Liver (tissue), 3 donors: Measurements from ENCODE around the gene HAAO.
A peak's percentile ranks its signal among the peaks of the same experiment; 100 is the strongest.

Experiments used
- FOXA2 ChIP-seq: IDR thresholded peaks from 2 replicates; pipeline ENCODE4 v1.6.1; 2016; ENCODE audit warnings: antibody characterized with exemption
- GABPA ChIP-seq, 2 donors: IDR thresholded peaks in 1 of 2; conservative IDR thresholded peaks in 1 of 2; 2 replicates each; pipeline ENCODE4 v1.6.1; 2016; ENCODE audit warnings: antibody characterized with exemption in 2 of 2, mild to moderate bottlenecking in 1 of 2, moderate library complexity in 1 of 2
- RAD21 ChIP-seq, 2 donors: IDR thresholded peaks; 2 replicates each; pipeline ENCODE4 v1.6.1; 2016; ENCODE audit warnings: antibody characterized with exemption in 2 of 2, mild to moderate bottlenecking in 2 of 2
- RXRA ChIP-seq, 2 donors: IDR thresholded peaks; 2 replicates each; pipeline ENCODE4 v1.6.1; 2017 to 2018; ENCODE audit warnings: antibody characterized with exemption in 2 of 2, mild to moderate bottlenecking in 1 of 2
- SP1 ChIP-seq: IDR thresholded peaks from 2 replicates; pipeline ENCODE4 v1.6.1; 2018; ENCODE audit warnings: antibody characterized with exemption, mild to moderate bottlenecking
- YY1 ChIP-seq: IDR thresholded peaks from 2 replicates; pipeline ENCODE4 v1.6.1; 2016; ENCODE audit warnings: antibody characterized with exemption, mild to moderate bottlenecking
- TF ChIP-seq, protein P1 (sequence below): fragments of 150-350 bp; IDR thresholded peaks from 2 replicates; pipeline ENCODE4 v1.5.1; 2017; ENCODE audit warnings: improper control_type of control experiment, low read depth, low read length; ENCODE audit not compliant: missing input control
- donor health status: healthy.
- donor health status: healthy.

DNA sequence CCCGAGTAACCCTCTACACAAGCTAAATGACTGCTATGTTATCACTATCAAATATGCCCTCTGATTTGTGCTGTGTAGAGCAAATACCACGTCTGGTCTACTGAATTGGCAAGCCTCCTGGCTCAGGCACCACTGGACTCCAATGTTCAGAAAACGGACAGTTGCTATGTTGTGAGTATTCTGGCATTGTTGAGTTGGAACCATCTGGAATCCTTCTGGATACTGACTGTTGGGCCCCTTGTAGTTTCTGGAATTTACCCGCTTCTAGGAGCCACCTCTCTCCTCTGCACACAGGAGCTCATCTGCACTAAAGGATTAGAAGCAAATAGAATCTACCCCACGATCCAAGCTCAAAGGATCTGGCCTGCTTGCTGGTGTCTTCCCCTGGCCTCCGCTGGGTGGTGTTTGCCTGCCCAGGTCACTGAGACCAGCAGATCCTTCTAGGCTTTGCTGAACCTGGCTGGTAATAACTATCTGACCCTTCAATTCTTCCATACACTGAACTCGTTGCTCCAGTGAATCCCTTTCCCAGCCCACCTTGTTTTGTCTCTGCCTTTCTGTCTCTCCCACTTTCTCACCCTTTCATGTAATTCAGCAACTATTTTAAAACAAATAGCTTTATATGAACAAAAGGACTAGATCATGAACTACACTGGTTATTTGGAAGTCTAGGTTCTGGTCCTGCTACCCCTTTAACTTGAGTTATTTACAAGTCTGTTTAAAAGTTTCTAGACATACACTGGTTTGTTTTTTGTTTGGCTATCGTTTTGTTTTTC is 2.1 kb upstream of the HAAO start:
- peak; percentile 70 for TF ChIP-seq YY1
- TF ChIP-seq, protein P1, sequence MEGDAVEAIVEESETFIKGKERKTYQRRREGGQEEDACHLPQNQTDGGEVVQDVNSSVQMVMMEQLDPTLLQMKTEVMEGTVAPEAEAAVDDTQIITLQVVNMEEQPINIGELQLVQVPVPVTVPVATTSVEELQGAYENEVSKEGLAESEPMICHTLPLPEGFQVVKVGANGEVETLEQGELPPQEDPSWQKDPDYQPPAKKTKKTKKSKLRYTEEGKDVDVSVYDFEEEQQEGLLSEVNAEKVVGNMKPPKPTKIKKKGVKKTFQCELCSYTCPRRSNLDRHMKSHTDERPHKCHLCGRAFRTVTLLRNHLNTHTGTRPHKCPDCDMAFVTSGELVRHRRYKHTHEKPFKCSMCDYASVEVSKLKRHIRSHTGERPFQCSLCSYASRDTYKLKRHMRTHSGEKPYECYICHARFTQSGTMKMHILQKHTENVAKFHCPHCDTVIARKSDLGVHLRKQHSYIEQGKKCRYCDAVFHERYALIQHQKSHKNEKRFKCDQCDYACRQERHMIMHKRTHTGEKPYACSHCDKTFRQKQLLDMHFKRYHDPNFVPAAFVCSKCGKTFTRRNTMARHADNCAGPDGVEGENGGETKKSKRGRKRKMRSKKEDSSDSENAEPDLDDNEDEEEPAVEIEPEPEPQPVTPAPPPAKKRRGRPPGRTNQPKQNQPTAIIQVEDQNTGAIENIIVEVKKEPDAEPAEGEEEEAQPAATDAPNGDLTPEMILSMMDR = peak; percentile 47
- no peak for TF ChIP-seq FOXA2
- TF ChIP-seq SP1 = peak; percentile 39
- TF ChIP-seq GABPA (IDR thresholded peaks at IDR 0.05 in 1 of 2, conservative IDR thresholded peaks at IDR 0.05 in 1 of 2) = no peak
- TF ChIP-seq RAD21 (IDR thresholded peaks at IDR 0.05) = peak; percentile 37 to 73
- peak; percentile 29 to 57 for TF ChIP-seq RXRA (IDR thresholded peaks at IDR 0.05)
